OCI-LY1 (cell line): ENCODE results near the gene MLF2.
"Not testable (repeated sequence)": the region's sequence is repeated elsewhere in the genome, so short reads cannot be mapped to it uniquely, and the experiment has no call there.

Experiments used
- H2AFZ ChIP-seq: fragments of 200-600 bp; sonication (generic), shearing (Covaris generic); 2 replicates; pipeline ENCODE4 v1.6.0; 2014; ENCODE audit warnings: antibody characterized with exemption, mild to moderate bottlenecking, low read length
- H3F3A ChIP-seq: fragments of 200-600 bp; sonication (generic), shearing (Covaris generic); 2 replicates; pipeline ENCODE4 v1.6.0; 2014; ENCODE audit warnings: mild to moderate bottlenecking, antibody characterized with exemption, low read length, moderate library complexity; ENCODE audit not compliant: insufficient read depth
- H3K27ac ChIP-seq: fragments of 200-600 bp; sonication (generic); 2 replicates; pipeline ENCODE4 v1.5.1; 2014; ENCODE audit warnings: low read length, mixed run types, mild to moderate bottlenecking, low read depth; ENCODE audit not compliant: poor library complexity, severe bottlenecking
- H3K27me3 ChIP-seq: fragments of 200-600 bp; sonication (generic); 2 replicates; pipeline ENCODE4 v1.6.0; 2014; ENCODE audit warnings: antibody characterized with exemption, mild to moderate bottlenecking, low read length, moderate library complexity; ENCODE audit not compliant: insufficient read depth
- H3K36me3 ChIP-seq: fragments of 200-600 bp; sonication (generic); 2 replicates; pipeline ENCODE4 v1.6.1; 2014; ENCODE audit warnings: mild to moderate bottlenecking, antibody characterized with exemption, low read length, moderate library complexity, mixed read lengths; ENCODE audit not compliant: insufficient read depth
- H3K4me1 ChIP-seq: fragments of 200-600 bp; sonication (generic); 2 replicates; pipeline ENCODE4 v1.5.1; 2014; ENCODE audit warnings: mild to moderate bottlenecking, low read length, moderate library complexity; ENCODE audit not compliant: insufficient read depth, severe bottlenecking
- H3K4me2 ChIP-seq: fragments of 200-600 bp; sonication (generic), shearing (Covaris generic); 2 replicates; pipeline ENCODE4 v1.6.1; 2014; ENCODE audit warnings: low read length
- H3K4me3 ChIP-seq: fragments of 200-600 bp; sonication (generic); 2 replicates; pipeline ENCODE4 v1.5.1; 2014; ENCODE audit warnings: low read length, low read depth, mild to moderate bottlenecking, mixed read lengths; ENCODE audit not compliant: poor library complexity, severe bottlenecking
- H3K79me2 ChIP-seq: fragments of 200-600 bp; shearing (Covaris generic); 2 replicates; pipeline ENCODE4 v1.6.1; 2016; ENCODE audit warnings: mixed run types, low read length, mixed read lengths; ENCODE audit not compliant: insufficient read depth
- H3K9ac ChIP-seq: fragments of 200-600 bp; sonication (generic), shearing (Covaris generic); 2 replicates; pipeline ENCODE4 v1.6.1; 2014; ENCODE audit warnings: mild to moderate bottlenecking, low read length, mixed read lengths
- H3K9me2 ChIP-seq: fragments of 200-600 bp; sonication (generic), shearing (Covaris generic); 2 replicates; pipeline ENCODE4 v1.6.1; 2014; ENCODE audit warnings: low read depth, mild to moderate bottlenecking, low read length, mixed read lengths
- H3K9me3 ChIP-seq: fragments of 200-600 bp; shearing (Covaris generic); 2 replicates; pipeline ENCODE4 v1.6.1; 2014; ENCODE audit warnings: low read length, mixed read lengths
- H4K20me1 ChIP-seq: fragments of 200-600 bp; sonication (generic), shearing (Covaris generic); 2 replicates; pipeline ENCODE4 v1.6.0; 2016; ENCODE audit warnings: mild to moderate bottlenecking, low read length; ENCODE audit not compliant: insufficient read depth
- CTCF ChIP-seq: fragments of 200-600 bp; sonication (generic), shearing (Covaris generic); IDR thresholded peaks from 2 replicates; pipeline ENCODE4 v1.5.1; 2017; ENCODE audit warnings: mild to moderate bottlenecking, antibody characterized with exemption, low read length, moderate library complexity, mixed read lengths
- EZH2 ChIP-seq: fragments of 200-600 bp; sonication (generic), shearing (Covaris generic); IDR thresholded peaks from 2 replicates; pipeline ENCODE4 v1.8.0; 2017; ENCODE audit warnings: borderline replicate concordance, mixed run types, mild to moderate bottlenecking, antibody characterized with exemption, low read length, moderate library complexity, mixed read lengths

MLF2 gene

DNA sequence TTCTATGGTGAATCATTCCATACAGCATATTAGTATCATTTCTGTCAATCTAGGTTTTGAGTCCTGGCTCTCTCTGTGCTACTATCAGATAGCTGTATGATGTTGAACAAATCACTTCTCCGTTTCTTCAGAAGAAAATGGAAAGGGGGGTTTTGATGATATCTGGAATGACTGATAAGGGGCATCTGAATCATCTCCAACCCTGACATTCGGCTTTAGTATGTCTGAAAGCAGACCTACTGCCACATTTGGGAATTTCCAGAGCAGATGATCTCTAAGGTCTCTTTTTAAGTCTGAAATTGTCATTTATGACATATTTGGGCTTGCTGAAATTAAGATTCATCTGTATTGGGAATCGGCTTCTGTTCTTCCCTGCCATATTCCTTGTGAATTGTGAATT lies 10.1 kb downstream of the MLF2 start:
- H3K27ac ChIP-seq: no peak overlapping the region
- no peaks in the 10 kb centered on the region for H3F3A ChIP-seq
- no peak overlapping the region for H3K4me2 ChIP-seq
- peaks cover 9% of the 10 kb centered on the region; the same call in 1 of the 2 replicates for H3K9me3 ChIP-seq
- no peak overlapping the region for H3K9ac ChIP-seq
- H3K4me1 ChIP-seq: peaks cover 8% of the 10 kb centered on the region
- no peaks in the 10 kb centered on the region for H3K9me2 ChIP-seq
- no peak for TF ChIP-seq CTCF
- H3K36me3 ChIP-seq: peaks cover 28% of the 10 kb centered on the region
- no peaks in the 10 kb centered on the region for H4K20me1 ChIP-seq
- H2AFZ ChIP-seq: no peak overlapping the region
- no peaks in the 10 kb centered on the region for H3K27me3 ChIP-seq
- H3K79me2 ChIP-seq: no peaks in the 10 kb centered on the region
- H3K4me3 ChIP-seq: no peak overlapping the region

DNA sequence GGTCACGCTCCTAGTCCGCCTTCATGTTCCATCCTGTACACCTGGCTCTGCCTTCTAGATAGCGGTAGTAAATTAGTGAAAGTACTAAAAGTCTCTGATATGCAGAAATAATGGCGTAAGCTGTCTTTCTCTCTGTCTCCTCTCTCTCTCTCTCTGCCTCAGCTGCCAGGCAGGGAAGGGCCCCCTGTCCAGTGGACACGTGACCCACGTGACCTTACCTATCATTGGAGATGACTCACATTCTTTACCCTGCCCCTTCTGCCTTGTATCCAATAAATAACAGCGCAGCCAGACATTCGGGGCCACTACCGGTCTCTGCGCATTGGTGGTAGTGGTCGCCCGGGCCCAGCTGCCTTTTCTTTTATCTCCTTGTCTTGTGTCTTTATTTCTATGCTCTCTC lies 10.9 kb downstream of the MLF2 start:
- H3K4me3 ChIP-seq, H3K27me3 ChIP-seq, H3K27ac ChIP-seq, H3K4me2 ChIP-seq, H3K9ac ChIP-seq, H2AFZ ChIP-seq, H3F3A ChIP-seq, H3K9me2 ChIP-seq, H3K9me3 ChIP-seq, H3K79me2 ChIP-seq, H3K4me1 ChIP-seq, H4K20me1 ChIP-seq: not testable (repeated sequence)
- H3K36me3 ChIP-seq: peaks cover 20% of the 10 kb centered on the region

- H3K36me3 ChIP-seq: no peaks in the 10 kb centered on the region
- H3K4me3 ChIP-seq: no peak overlapping the region
- TF ChIP-seq EZH2: no peak
- TF ChIP-seq CTCF: no peak
- no peaks in the 10 kb centered on the region for H3K9me3 ChIP-seq
- H3F3A ChIP-seq: no peaks in the 10 kb centered on the region
- no peak overlapping the region for H3K27ac ChIP-seq
- H3K4me2 ChIP-seq: no peak overlapping the region
- no peak overlapping the region for H2AFZ ChIP-seq
- no peaks in the 10 kb centered on the region for H3K27me3 ChIP-seq
- no peaks in the 10 kb centered on the region for H3K9me2 ChIP-seq
- H3K79me2 ChIP-seq: no peaks in the 10 kb centered on the region
- H3K4me1 ChIP-seq: no peaks in the 10 kb centered on the region
- no peaks in the 10 kb centered on the region for H4K20me1 ChIP-seq
- no peak overlapping the region for H3K9ac ChIP-seq
Observed at GRCh38 chr12:6736754-6737153, 16.2 kb downstream of the MLF2 start.

DNA sequence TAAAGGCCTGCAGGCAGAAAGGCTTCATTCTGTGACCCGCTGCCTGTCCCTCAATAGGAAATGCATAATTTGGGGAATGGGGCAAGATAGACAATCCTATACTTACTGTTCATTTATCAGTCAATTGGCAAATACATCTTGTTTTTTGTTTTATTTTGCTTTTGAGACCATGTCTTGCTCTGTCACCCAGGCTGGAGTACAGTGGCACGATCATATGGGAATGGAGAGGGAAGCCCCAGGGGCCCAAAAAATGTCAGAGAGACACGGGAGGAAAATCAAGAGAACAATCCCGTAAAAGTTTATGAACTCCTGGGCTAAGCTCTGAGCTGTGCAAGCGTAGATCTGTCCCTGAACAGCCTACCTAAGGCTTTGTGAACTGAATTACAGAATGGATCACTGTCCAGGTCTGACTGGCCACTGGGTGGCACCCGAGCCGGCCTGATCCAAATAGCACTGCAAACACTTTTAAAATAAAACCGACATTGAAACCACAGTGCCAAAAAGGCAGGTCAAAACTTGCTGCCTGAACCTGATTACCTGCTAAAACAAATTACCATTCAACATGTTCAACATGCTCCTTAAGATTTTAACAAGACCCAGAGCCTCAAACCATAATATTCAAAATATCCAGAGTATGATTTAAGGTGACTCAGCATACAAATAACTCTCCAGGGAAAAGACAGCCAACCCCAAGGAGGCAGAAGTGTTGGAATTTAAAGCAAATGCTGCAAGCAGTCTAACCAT lies 17.3 kb downstream of the MLF2 start:
- no peaks in the 10 kb centered on the region for H3K27me3 ChIP-seq
- no peak overlapping the region for H3K9ac ChIP-seq
- no peak overlapping the region for H2AFZ ChIP-seq
- H3K9me3 ChIP-seq: no peaks in the 10 kb centered on the region
- no peaks in the 10 kb centered on the region for H3K9me2 ChIP-seq
- H3K4me2 ChIP-seq: no peak overlapping the region
- TF ChIP-seq EZH2 (no peak), CTCF (peak; percentile 60; the same call in 1 of the 2 replicates)
- no peaks in the 10 kb centered on the region for H3F3A ChIP-seq
- no peak overlapping the region for H3K27ac ChIP-seq
- H3K4me1 ChIP-seq: peaks cover 2% of the 10 kb centered on the region
- H3K4me3 ChIP-seq: no peak overlapping the region
- H3K36me3 ChIP-seq: peaks cover 9% of the 10 kb centered on the region
- H4K20me1 ChIP-seq: no peaks in the 10 kb centered on the region
- no peaks in the 10 kb centered on the region for H3K79me2 ChIP-seq
